Psoas muscle (tissue), 8 donors: ENCODE results near the gene WIPF2. TPM values are rescaled to one million over a fixed set of nuclear protein-coding genes. Genes with fewer than 3 reads are reported as not detected.
A peak's percentile ranks its signal among the peaks of the same experiment; 100 is the strongest.

Experiments used
- ATAC-seq, 4 donors: fragments of 200-7000 bp; cut with Tn5 transposase; one replicate each; pipeline ENCODE4 v1.9.1; 2020; ENCODE audit warnings: moderate library complexity in 3 of 4, mild to moderate bottlenecking in 2 of 4
- DNase-seq, 2 donors: peaks; one replicate each; pipeline ENCODE4 v3.0.0-alpha.2; 2020
- H3K27ac ChIP-seq: fragments of 200-600 bp; one replicate; pipeline ENCODE4 v1.8.0; 2022
- H3K27me3 ChIP-seq, 3 donors: fragments of 200-600 bp in 1 of 3; one replicate each; pipeline versions ENCODE4 v1.6.1 to v1.8.0; 2013 to 2022; ENCODE audit warnings: low read length in 2 of 3, mild to moderate bottlenecking in 2 of 3, moderate library complexity in 1 of 3; ENCODE audit not compliant: insufficient read depth in 3 of 3
- H3K36me3 ChIP-seq, 2 donors: fragments of 200-600 bp in 1 of 2; one replicate each; pipeline versions ENCODE4 v1.6.1 to v1.8.0; 2013 to 2022; ENCODE audit warnings: low read depth in 1 of 2, mild to moderate bottlenecking in 1 of 2, moderate library complexity in 1 of 2; ENCODE audit not compliant: insufficient read depth in 1 of 2
- H3K4me1 ChIP-seq: fragments of 200-600 bp; one replicate; pipeline ENCODE4 v1.8.0; 2022
- H3K4me3 ChIP-seq: fragments of 200-600 bp; one replicate; pipeline ENCODE4 v1.8.0; 2022; ENCODE audit warnings: mild to moderate bottlenecking
- H3K9me3 ChIP-seq: fragments of 200-600 bp; one replicate; pipeline ENCODE4 v1.8.0; 2022
- WGBS, 3 donors: extraction: QIAGEN DNeasy Blood & Tissue Kit; methylation state at CpG; one replicate each; pipeline versions ENCODE4 v1.1.6 to v1.1.7; 2013; 5-methylcytosine and 5-hydroxymethylcytosine counted together
- intact Hi-C, 2 donors: fragments of 100-400 bp; cut with DNase I; formaldehyde crosslinking; loops; one replicate each; pipeline versions ENCODE4 v1.11.0 to v1.14.2; 2022
- polyA plus RNA-seq, 3 donors: library from polyadenylated mRNA; stranded (reverse); fragments of 200-250 nt; gene quantifications; one replicate each; pipeline ENCODE4 v1.2.3, GENCODE V29; 2013
- total RNA-seq, 4 donors: library from RNA; stranded (reverse); fragmentation: NEBNext Ultra II Directional in 2 of 4; extraction: Animal tissue kit (Norgen Biotek cat#: 25700) in 2 of 4; gene quantifications; one replicate each; pipeline versions ENCODE4 v1.2.1 to v1.2.4, GENCODE V29; 2021 to 2023
- TF ChIP-seq, protein P1 (sequence below): fragments of 200-600 bp; IDR thresholded peaks from one replicate; pipeline ENCODE4 v1.8.0; 2022; ENCODE audit warnings: antibody characterized with exemption
- donor health status: healthy with polysubstance abuse.
- donor health status: DM: no; HTN: no; CAD: no; lungs with moderate emphysema.
- donor health status: Bipolar disorder and iron deficiency.
- donor health status: healthy.
- donor health status: DM: yes; HTN: yes; CAD: no.
- donor health status: DM: no; HTN: no; CAD: no.
- donor health status: DM: no; HTN: no; CAD: no.
- donor health status: DM: yes; HTN: yes; CAD: no.

Gene WIPF2
- total and polyA plus RNA-seq, 7 donors: 4.0 to 10.5 (median 8.1) TPM

DNA sequence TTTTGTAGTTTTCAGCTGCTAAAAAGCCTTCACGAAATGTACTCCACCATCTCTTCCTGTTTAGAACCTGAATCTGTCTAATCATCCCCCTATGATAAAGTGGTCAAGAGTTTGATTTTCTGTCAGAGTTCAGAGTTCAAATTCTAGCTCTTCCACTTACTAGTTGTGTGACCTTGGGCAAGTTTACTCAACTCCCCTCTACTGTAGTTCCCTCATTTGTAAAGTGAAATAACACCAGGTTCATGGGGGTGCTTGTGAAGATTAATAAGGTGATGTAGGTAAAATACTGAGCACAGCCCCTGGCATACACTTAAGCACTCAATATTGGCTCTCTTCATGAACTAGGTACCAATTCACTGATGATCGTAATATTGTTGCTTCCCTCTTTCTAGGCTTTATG is 67.4 kb downstream of the WIPF2 start:
- 94 to 96% (median 95%) methylated on average over 2 of the region's 2 CpGs for WGBS, 3 donors
- no peak overlapping the region for H3K27ac ChIP-seq
- ATAC-seq (no peak), DNase-seq (no peak)
- intact Hi-C loops: loop anchor here in 1 of 2 donors (5.0 kb wide), 2 partner anchors 69 to 84 kb away; partner anchors contain the start of gene WIPF2
- peaks cover 0 to 10% of the 10 kb centered on the region in 2 donors for H3K36me3 ChIP-seq
- no peaks in the 10 kb centered on the region for H3K9me3 ChIP-seq
- peaks cover 20% of the 10 kb centered on the region for H3K4me1 ChIP-seq
- TF ChIP-seq, protein P1, sequence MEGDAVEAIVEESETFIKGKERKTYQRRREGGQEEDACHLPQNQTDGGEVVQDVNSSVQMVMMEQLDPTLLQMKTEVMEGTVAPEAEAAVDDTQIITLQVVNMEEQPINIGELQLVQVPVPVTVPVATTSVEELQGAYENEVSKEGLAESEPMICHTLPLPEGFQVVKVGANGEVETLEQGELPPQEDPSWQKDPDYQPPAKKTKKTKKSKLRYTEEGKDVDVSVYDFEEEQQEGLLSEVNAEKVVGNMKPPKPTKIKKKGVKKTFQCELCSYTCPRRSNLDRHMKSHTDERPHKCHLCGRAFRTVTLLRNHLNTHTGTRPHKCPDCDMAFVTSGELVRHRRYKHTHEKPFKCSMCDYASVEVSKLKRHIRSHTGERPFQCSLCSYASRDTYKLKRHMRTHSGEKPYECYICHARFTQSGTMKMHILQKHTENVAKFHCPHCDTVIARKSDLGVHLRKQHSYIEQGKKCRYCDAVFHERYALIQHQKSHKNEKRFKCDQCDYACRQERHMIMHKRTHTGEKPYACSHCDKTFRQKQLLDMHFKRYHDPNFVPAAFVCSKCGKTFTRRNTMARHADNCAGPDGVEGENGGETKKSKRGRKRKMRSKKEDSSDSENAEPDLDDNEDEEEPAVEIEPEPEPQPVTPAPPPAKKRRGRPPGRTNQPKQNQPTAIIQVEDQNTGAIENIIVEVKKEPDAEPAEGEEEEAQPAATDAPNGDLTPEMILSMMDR: no peak
- H3K27me3 ChIP-seq: no peaks in the 10 kb centered on the region
- no peak overlapping the region for H3K4me3 ChIP-seq

GRCh38 chr17:40287159-40287493 is 68.0 kb downstream of the WIPF2 start:
- 40 to 44% (median 44%) methylated on average over 4 of the region's 4 CpGs for WGBS, 3 donors
- TF ChIP-seq, protein P1: no peak
- intact Hi-C loops: loop anchor here in 1 of 2 donors (5.0 kb wide), 2 partner anchors 70 to 85 kb away; partner anchors contain the start of gene WIPF2
- peak overlapping the region; percentile 24 for H3K4me3 ChIP-seq
- H3K27ac ChIP-seq: no peak overlapping the region
- H3K27me3 ChIP-seq: no peaks in the 10 kb centered on the region
- ATAC-seq: no peak
- peaks cover 20% of the 10 kb centered on the region for H3K4me1 ChIP-seq
- no peak for DNase-seq
- peaks cover 0 to 3% of the 10 kb centered on the region in 2 donors for H3K36me3 ChIP-seq
- no peaks in the 10 kb centered on the region for H3K9me3 ChIP-seq

DNA sequence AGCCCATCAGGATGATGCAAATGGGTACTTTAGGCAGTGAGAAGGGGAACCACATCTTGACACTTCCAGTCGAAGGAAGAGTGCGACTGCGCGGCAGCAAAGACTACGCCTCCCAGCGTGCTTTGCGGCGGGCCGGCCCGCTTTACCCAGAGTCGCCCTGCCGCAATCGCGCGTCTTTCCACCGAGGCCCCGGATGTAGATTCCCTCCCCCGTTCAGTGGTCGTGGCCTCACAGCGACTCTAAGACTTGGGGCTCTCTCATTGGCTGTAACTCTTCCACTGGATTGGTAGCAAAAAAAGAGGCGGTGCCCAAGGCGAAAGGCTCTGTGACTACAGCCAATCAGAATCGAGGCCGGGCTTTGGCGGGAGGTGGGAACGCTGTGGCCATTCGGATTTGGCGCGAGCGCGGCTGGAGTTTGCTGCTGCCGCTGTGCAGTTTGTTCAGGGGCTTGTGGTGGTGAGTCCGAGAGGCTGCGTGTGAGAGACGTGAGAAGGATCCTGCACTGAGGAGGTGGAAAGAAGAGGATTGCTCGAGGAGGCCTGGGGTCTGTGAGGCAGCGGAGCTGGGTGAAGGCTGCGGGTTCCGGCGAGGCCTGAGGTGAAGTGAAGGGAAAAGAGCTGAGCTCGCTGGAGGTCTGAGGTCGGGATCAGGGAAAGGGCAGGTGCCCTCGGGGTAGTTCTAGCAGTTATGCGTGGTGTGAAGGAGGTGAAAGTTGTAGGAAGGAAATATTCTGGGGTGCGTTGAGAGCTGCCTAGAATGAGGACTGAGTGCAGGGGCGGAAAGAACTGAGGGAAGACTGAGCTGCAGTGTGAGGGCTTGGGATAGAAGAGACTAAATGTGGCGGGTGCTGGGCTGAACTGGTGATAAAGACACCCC is 68.6 kb downstream of the WIPF2 start, which contains the start of gene CDC6:
Gene CDC6 (plus strand): TSS at position 386 of the 876 bp plus-strand sequence. CDS start 1,542 bp downstream, outside the sequence.
- peak; percentile 99 for DNase-seq
- Histone ChIP-seq H3K9me3 (no peaks in the 10 kb centered on the region), H3K36me3 (no peaks in the 10 kb centered on the region), H3K4me3 (peak within 1 kb of the TSS; percentile 67), H3K4me1 (peaks cover 20% of the 10 kb centered on the region), H3K27me3 (no peaks in the 10 kb centered on the region), H3K27ac (no peak within 1 kb of the TSS)
- TF ChIP-seq, protein P1: no peak
- 0 to 1% (median 0%) methylated on average over 47 of the region's 47 CpGs for WGBS, 3 donors
- peak; percentile 98 for ATAC-seq
- intact Hi-C loops: loop anchor here in 1 of 2 donors (5.0 kb wide), 2 partner anchors 70 to 85 kb away; partner anchors contain the start of gene WIPF2

- no peaks in the 10 kb centered on the region for H3K27me3 ChIP-seq
- H3K4me3 ChIP-seq: no peak overlapping the region
- peaks cover 10% of the 10 kb centered on the region for H3K4me1 ChIP-seq
- TF ChIP-seq, protein P1: peak; percentile 64
- no peak overlapping the region for H3K27ac ChIP-seq
- WGBS, 3 donors: 43 to 57% (median 45%) methylated on average over 4 of the region's 4 CpGs
- no peak for DNase-seq
- peak; percentile 22 to 50 (median 36) for ATAC-seq
- no peaks in the 10 kb centered on the region for H3K9me3 ChIP-seq
- no peaks in the 10 kb centered on the region for H3K36me3 ChIP-seq
- intact Hi-C loops: loop anchor here in 1 of 2 donors (1.0 to 10.0 kb wide), 2 partner anchors 88 to 276 kb away; partner anchors contain the start of gene CSF3
These were observed 71.7 kb downstream of the WIPF2 start for GRCh38 chr17:40290629-40291280.
